Right kidney (tissue), 1 donor: ENCODE data around the gene SIL1.

ENCODE experiments used
- DNase-seq: peaks from one replicate; pipeline ENCODE4 v3.0.0-alpha.2; 2016

The SIL1 gene

GRCh38 chr5:138955671-138956295 lies 242.4 kb downstream of the SIL1 start:
- DNase-seq, result no peak

- DNase-seq, result peak; percentile 60
Observed at GRCh38 chr5:138955013-138955660, 243.0 kb downstream of the SIL1 start.

- no peak for DNase-seq
Observed at GRCh38 chr5:138954257-138955012, 243.7 kb downstream of the SIL1 start.

- DNase-seq, result peak; percentile 54
Observed at GRCh38 chr5:138953387-138954256, 244.5 kb downstream of the SIL1 start.

- no peak for DNase-seq
Observed at GRCh38 chr5:138952962-138953361, 245.2 kb downstream of the SIL1 start.

GRCh38 chr5:138951986-138952735 lies 246.0 kb downstream of the SIL1 start:
- DNase-seq, result no peak

GRCh38 chr5:138951091-138951985 lies 246.8 kb downstream of the SIL1 start:
- DNase-seq, result no peak

GRCh38 chr5:138950421-138951031 lies 247.6 kb downstream of the SIL1 start:
- no peak for DNase-seq

- no peak for DNase-seq
Observed at GRCh38 chr5:138949988-138950387, 248.2 kb downstream of the SIL1 start.

- no peak for DNase-seq
Observed at GRCh38 chr5:138949223-138949574, 249.0 kb downstream of the SIL1 start.

GRCh38 chr5:138948471-138949222 lies 249.5 kb downstream of the SIL1 start:
- DNase-seq, result no peak

- no peak for DNase-seq
Observed at GRCh38 chr5:138947780-138948179, 250.4 kb downstream of the SIL1 start.

GRCh38 chr5:138946831-138947560 lies 251.2 kb downstream of the SIL1 start:
- DNase-seq, result no peak

GRCh38 chr5:138946241-138946623 lies 251.9 kb downstream of the SIL1 start:
- DNase-seq, result no peak

GRCh38 chr5:138945421-138946240 lies 252.5 kb downstream of the SIL1 start:
- DNase-seq, result peak; percentile 66

GRCh38 chr5:138944527-138945322 lies 253.4 kb downstream of the SIL1 start:
- DNase-seq, result peak; percentile 79

GRCh38 chr5:138943599-138944173 lies 254.5 kb downstream of the SIL1 start:
- DNase-seq, result no peak
